ENCODE data around the gene ASB3. TPM values are rescaled to one million over a fixed set of nuclear protein-coding genes. Genes with fewer than 3 reads are reported as not detected.

Gene ASB3
- total RNA-seq, 1 experiment from 2014 or later: 23.1 TPM

- no peaks in the 10 kb centered on the region for H3K9me3 ChIP-seq (ENCODE audit: control insufficient read depth, low read depth, low read length)
- H2BK120ac ChIP-seq (ENCODE audit: low read depth, low read length, poor library complexity, severe bottlenecking): no peak overlapping the region
- no peak overlapping the region for H3K18ac ChIP-seq (ENCODE audit: insufficient read length, low read depth, low read length)
- no peaks in the 10 kb centered on the region for H3K4me1 Mint-ChIP-seq
- no peaks in the 10 kb centered on the region for H3K4me1 ChIP-seq (ENCODE audit: insufficient read depth, low read length)
- no peak overlapping the region for H2BK20ac ChIP-seq (ENCODE audit: low read depth, low read length, poor library complexity, severe bottlenecking)
- H3K27me3 Mint-ChIP-seq (ENCODE audit: low read depth): no peaks in the 10 kb centered on the region
- no peaks in the 10 kb centered on the region for H3K27me3 ChIP-seq (ENCODE audit: insufficient read depth, low read length)
- H3K9ac ChIP-seq (ENCODE audit: extremely low read depth, insufficient read length, low read length): no peak overlapping the region
- H4K20me1 ChIP-seq (ENCODE audit: control insufficient read depth, insufficient read depth, insufficient read length): no peaks in the 10 kb centered on the region
- no peak overlapping the region for H3K27ac Mint-ChIP-seq
- TF ChIP-seq CTCF (conservative IDR thresholded peaks at IDR 0.05): no peak
- H3K36me3 Mint-ChIP-seq (ENCODE audit: insufficient read depth in 1 of 3, low read depth in 3 of 3): peaks cover 0 to 28% (median 25%) of the 10 kb centered on the region in 3 experiments; a peak in 6 of 7 replicates
- H3K27ac ChIP-seq (ENCODE audit: insufficient read length, low read depth, low read length): no peak overlapping the region
- H3K23ac ChIP-seq (ENCODE audit: insufficient read length, low read depth, low read length): no peak overlapping the region
- H4K91ac ChIP-seq (ENCODE audit: insufficient read length, low read depth, low read length): no peak overlapping the region
- H3K56ac ChIP-seq (ENCODE audit: insufficient read length, low read depth, low read length): no peak overlapping the region
- H4K8ac ChIP-seq (replicated peaks; ENCODE audit: insufficient read length, low read depth, low read length): no peak overlapping the region
- H3K4ac ChIP-seq (ENCODE audit: low read depth, low read length): no peak overlapping the region
- no peak overlapping the region for H2AFZ ChIP-seq (ENCODE audit: low read length)
- H2BK12ac ChIP-seq (ENCODE audit: insufficient read length, low read depth, low read length): no peak overlapping the region
- no peak overlapping the region for H2BK15ac ChIP-seq (ENCODE audit: low read depth, low read length)
- H3T11ph ChIP-seq (ENCODE audit: low read length): no peak overlapping the region
- no peak overlapping the region for H4K5ac ChIP-seq (ENCODE audit: insufficient read length, low read depth, low read length)
- no peak overlapping the region for H3K14ac ChIP-seq (ENCODE audit: insufficient read depth, low read length)
- H3K79me2 ChIP-seq (ENCODE audit: insufficient read depth, low read length): no peaks in the 10 kb centered on the region
- H3K79me1 ChIP-seq (ENCODE audit: insufficient read depth, low read depth, low read length, poor library complexity, severe bottlenecking): no peaks in the 10 kb centered on the region
- no peak overlapping the region for H2AK5ac ChIP-seq (ENCODE audit: insufficient read length, low read length)
- H3K4me3 Mint-ChIP-seq: no peak overlapping the region
- no peaks in the 10 kb centered on the region for H3K9me3 Mint-ChIP-seq
- no peak overlapping the region for H2BK5ac ChIP-seq (ENCODE audit: insufficient read length, low read length)
- DNase-seq: no peak
- H3K4me2 ChIP-seq (ENCODE audit: insufficient read depth, insufficient read length, low read length): no peak overlapping the region
- no CpG with 5 or more reads among the region's 2 CpGs for WGBS (ENCODE audit: extremely low coverage, insufficient read length, low lambda C conversion rate)
- H3K23me2 ChIP-seq (ENCODE audit: insufficient read length, low read depth, low read length, poor library complexity, severe bottlenecking): no peaks in the 10 kb centered on the region
Observed at GRCh38 chr2:53744395-53745065, 42.2 kb downstream of the ASB3 start.

All from H9 (cell line).